Calu3 (cell line): ENCODE data around the gene PTPDC1. TPM values are rescaled to one million over a fixed set of nuclear protein-coding genes. Genes with fewer than 3 reads are reported as not detected.

Source experiments
- BruUV-seq: library from RNA; stranded (reverse); fragments of 400-500 nt; replicated peaks from 2 replicates; lab custom pipeline; 2021; lab: Mats Ljungman, UMichigan
- CTCF ChIA-PET: fragments of 300-600 bp; sonication (Branson Sonifier 250); formaldehyde crosslinking; loops from one replicate; lab custom pipeline; 2022; ENCODE audit warnings: antibody characterized with exemption; lab: Charles Lee
- DNase-seq: peaks from one replicate; pipeline ENCODE4 v3.0.0; 2022
- H3K27ac Mint-ChIP-seq: one replicate; pipeline ENCODE4 v1.8.0; 2022; ENCODE audit warnings: mixed read lengths; ENCODE audit not compliant: unreplicated experiment
- H3K27me3 Mint-ChIP-seq: one replicate; pipeline ENCODE4 v1.8.0; 2022; ENCODE audit warnings: mixed read lengths; ENCODE audit not compliant: unreplicated experiment
- H3K36me3 Mint-ChIP-seq: one replicate; pipeline ENCODE4 v1.8.0; 2022; ENCODE audit warnings: mild to moderate bottlenecking, moderate library complexity, mixed read lengths; ENCODE audit not compliant: insufficient read depth, unreplicated experiment
- H3K4me1 Mint-ChIP-seq: one replicate; pipeline ENCODE4 v1.8.0; 2022; ENCODE audit warnings: mild to moderate bottlenecking, low read depth, mixed read lengths; ENCODE audit not compliant: unreplicated experiment
- H3K4me3 Mint-ChIP-seq: one replicate; pipeline ENCODE4 v1.8.0; 2022; ENCODE audit warnings: mild to moderate bottlenecking, low read depth, moderate library complexity, mixed read lengths; ENCODE audit not compliant: unreplicated experiment
- H3K9me3 Mint-ChIP-seq: one replicate; pipeline ENCODE4 v1.8.0; 2022; ENCODE audit warnings: low read depth, mixed read lengths; ENCODE audit not compliant: unreplicated experiment
- intact Hi-C: fragments of 100-400 bp; cut with micrococcal nuclease; formaldehyde crosslinking; loops from one replicate; pipeline ENCODE4 v1.10.0; 2022; ENCODE audit not compliant: unreplicated experiment
- total RNA-seq: library from RNA; stranded (reverse); gene quantifications from 2 replicates; pipeline ENCODE4 v1.2.3, GENCODE V29; 2022
- TF ChIP-seq, protein P1 (sequence below): fragments of 200-600 bp; IDR thresholded peaks from one replicate; pipeline ENCODE4 v1.8.0; 2022; ENCODE audit warnings: antibody characterized with exemption; ENCODE audit not compliant: unreplicated experiment

PTPDC1 gene
- total RNA-seq, 1 experiment from 2014 or later, result 8.2 TPM

DNA sequence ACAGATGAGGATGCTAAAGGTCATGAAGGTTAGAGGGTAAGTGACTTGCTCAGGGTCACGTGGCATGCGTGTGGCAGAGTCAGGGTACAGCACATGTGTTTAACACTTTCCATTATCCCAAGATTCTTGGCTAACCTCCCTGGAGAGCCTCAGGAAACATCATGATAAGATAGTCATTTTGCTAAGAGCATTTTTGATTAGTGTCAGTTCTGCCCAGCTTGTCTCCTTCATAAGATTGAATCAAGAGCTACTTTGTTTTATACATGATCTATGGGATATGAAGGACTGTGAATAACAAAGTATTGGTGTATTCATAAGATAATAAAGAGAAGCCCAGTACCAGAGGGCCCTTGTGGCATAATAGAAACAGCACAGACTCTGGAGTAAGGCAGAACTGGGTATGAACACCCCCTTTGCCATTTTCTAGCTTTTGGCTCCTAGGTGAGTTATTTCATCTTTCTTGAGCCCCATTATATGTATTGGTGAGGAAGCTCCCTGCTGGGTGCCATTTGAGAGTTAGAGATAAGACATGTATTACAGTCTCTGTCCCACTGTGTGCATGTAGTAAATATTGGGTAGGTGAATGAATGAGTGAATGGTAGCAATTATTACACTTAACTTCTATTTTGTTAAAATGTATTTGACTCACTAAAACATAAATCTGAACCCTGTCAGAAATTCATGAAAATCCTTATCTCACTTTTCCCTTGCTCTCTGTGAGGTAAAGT lies 16.1 kb downstream of the PTPDC1 start:
- Mint-ChIP-seq H3K36me3 (no peaks in the 10 kb centered on the region), H3K9me3 (no peaks in the 10 kb centered on the region), H3K27ac (no peak overlapping the region), H3K27me3 (no peaks in the 10 kb centered on the region), H3K4me1 (no peaks in the 10 kb centered on the region), H3K4me3 (no peak overlapping the region)
- DNase-seq, result no peak
- TF ChIP-seq, protein P1, sequence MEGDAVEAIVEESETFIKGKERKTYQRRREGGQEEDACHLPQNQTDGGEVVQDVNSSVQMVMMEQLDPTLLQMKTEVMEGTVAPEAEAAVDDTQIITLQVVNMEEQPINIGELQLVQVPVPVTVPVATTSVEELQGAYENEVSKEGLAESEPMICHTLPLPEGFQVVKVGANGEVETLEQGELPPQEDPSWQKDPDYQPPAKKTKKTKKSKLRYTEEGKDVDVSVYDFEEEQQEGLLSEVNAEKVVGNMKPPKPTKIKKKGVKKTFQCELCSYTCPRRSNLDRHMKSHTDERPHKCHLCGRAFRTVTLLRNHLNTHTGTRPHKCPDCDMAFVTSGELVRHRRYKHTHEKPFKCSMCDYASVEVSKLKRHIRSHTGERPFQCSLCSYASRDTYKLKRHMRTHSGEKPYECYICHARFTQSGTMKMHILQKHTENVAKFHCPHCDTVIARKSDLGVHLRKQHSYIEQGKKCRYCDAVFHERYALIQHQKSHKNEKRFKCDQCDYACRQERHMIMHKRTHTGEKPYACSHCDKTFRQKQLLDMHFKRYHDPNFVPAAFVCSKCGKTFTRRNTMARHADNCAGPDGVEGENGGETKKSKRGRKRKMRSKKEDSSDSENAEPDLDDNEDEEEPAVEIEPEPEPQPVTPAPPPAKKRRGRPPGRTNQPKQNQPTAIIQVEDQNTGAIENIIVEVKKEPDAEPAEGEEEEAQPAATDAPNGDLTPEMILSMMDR, result no peak
- BruUV-seq, result no TSS peak
- intact Hi-C loops, result no loop called here
- CTCF ChIA-PET, result no interaction called here

DNA sequence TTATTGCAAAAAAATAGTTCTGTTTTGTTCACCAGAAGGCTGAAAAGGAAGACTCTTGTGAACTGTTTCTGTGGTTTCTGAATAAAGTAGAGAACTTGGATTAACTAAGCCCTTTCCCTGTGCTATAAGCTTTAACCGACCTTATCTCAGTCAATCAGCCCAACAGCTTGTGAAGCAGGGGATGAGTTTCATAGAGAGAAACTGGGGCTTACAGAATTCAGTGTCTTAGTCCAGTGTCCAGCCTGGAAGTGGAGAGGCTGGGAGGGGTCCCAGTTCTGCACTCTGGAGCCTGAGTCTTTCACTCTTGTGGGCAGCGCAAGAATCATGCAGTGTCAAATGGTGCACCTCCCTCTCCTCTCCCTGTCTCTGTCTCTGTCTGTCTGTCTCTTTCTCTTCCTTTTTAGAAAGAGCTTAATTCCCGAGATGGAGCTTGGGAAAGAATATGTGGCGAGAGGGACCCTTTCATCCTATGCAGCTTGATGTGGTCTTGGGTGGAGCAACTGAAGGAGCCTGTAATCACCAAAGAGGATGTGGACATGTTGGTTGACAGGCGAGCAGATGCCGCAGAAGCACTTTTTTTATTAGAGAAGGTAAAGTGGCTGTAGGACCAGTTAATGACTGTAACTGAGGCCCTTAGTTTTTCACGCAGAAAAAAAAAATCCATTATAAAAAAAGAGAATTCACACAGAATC lies 17.0 kb downstream of the PTPDC1 start:
- Mint-ChIP-seq H3K9me3 (no peaks in the 10 kb centered on the region), H3K36me3 (no peaks in the 10 kb centered on the region), H3K27ac (no peak overlapping the region), H3K27me3 (no peaks in the 10 kb centered on the region), H3K4me1 (no peaks in the 10 kb centered on the region), H3K4me3 (no peak overlapping the region)
- intact Hi-C loops, result no loop called here
- no TSS peak for BruUV-seq
- CTCF ChIA-PET, result no interaction called here
- no peak for DNase-seq
- TF ChIP-seq, protein P1, result no peak

DNA sequence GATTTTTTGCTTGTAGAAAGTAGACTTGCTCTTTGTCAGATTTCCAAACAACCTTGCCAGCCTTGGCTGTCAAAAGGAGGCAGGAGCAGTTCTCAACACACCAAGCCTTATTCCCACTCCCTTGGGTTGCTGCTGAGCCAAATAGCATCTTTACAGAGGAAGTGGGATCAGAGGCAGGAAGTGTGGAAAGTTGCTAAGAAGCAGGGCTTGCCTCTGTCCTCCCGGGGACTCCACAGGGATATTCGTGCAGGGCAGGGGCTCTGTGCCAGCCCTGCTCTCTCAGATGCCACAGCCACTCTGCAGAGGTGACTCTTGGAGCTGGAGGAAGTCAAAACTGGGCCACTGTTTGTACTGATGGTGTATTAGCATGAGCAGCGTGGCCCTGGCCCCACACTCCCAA lies 24.3 kb downstream of the PTPDC1 start:
- no peak for DNase-seq
- Mint-ChIP-seq H3K27me3 (no peaks in the 10 kb centered on the region), H3K4me3 (no peak overlapping the region), H3K36me3 (no peaks in the 10 kb centered on the region), H3K4me1 (no peaks in the 10 kb centered on the region), H3K27ac (no peak overlapping the region), H3K9me3 (no peaks in the 10 kb centered on the region)
- TF ChIP-seq, protein P1, result no peak
- CTCF ChIA-PET, result no interaction called here
- intact Hi-C loops, result no loop called here
- BruUV-seq, result no TSS peak

DNA sequence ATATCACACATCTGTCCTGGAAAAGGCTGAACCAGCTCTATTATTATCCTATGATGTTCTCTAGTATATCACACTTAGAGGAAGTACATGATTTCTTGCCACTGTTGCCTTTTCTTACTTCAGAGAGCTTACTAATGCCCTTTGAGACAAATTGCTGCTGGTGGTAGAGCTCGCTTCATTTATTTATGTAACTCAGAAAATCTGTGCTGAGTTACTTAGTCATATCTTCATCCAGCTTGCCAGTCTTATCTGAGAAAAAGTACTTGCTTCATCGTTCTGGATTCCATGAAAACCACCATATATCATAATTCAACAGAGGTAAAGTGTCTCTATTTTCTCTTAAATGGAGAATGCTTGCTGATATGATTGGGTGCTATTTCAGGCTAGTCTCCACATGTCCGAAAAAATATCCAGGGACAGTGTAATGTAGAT lies 26.6 kb downstream of the PTPDC1 start:
- TF ChIP-seq, protein P1, result no peak
- BruUV-seq, result no TSS peak
- no peaks in the 10 kb centered on the region for H3K4me1 Mint-ChIP-seq
- no peaks in the 10 kb centered on the region for H3K9me3 Mint-ChIP-seq
- no peaks in the 10 kb centered on the region for H3K27me3 Mint-ChIP-seq
- no peak overlapping the region for H3K4me3 Mint-ChIP-seq
- no peak overlapping the region for H3K27ac Mint-ChIP-seq
- intact Hi-C loops, result no loop called here
- H3K36me3 Mint-ChIP-seq, result no peaks in the 10 kb centered on the region
- CTCF ChIA-PET, result no interaction called here
- no peak for DNase-seq
